Measurements from ENCODE around the gene TFF2. TPM values are rescaled to one million over a fixed set of nuclear protein-coding genes. Genes with fewer than 3 reads are reported as not detected.

The TFF2 gene
- total and polyA plus RNA-seq, 7 donors, result not detected

DNA sequence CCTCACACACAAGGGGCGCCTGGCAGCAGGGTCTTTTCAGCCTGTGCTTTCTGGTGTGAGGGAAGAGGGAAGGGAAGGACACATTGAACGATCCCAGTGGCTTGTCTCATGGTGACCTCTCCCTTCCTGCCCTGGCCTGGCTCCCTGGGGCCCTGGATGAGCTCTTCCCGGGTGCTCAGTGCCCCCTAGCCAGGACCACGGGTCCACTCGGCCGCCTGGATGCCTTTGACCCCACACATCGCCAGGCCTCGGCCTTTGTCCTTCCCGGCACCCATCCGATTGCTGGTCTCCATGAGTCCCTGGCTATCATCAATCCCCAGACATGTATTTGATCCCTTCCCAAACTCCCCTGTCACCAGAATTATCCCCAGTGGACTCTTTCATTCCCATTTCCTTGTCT, 29.6 kb downstream of the TFF2 start:
- H3K27ac ChIP-seq, result no peak overlapping the region
- WGBS, 3 donors, result 84 to 93% (median 87%) methylated on average over 9 to 10 of the region's 10 CpGs
- no peak for ATAC-seq
- peaks cover 0 to 13% (median 1%) of the 10 kb centered on the region in 3 donors for H3K27me3 ChIP-seq (ENCODE audit: insufficient read depth in 3 of 3, low read length in 2 of 3)
- no peaks in the 10 kb centered on the region for H3K9me3 ChIP-seq
- H3K36me3 ChIP-seq (ENCODE audit: insufficient read depth in 1 of 2, low read depth in 1 of 2), result no peaks in the 10 kb centered on the region
- TF ChIP-seq, protein P1, sequence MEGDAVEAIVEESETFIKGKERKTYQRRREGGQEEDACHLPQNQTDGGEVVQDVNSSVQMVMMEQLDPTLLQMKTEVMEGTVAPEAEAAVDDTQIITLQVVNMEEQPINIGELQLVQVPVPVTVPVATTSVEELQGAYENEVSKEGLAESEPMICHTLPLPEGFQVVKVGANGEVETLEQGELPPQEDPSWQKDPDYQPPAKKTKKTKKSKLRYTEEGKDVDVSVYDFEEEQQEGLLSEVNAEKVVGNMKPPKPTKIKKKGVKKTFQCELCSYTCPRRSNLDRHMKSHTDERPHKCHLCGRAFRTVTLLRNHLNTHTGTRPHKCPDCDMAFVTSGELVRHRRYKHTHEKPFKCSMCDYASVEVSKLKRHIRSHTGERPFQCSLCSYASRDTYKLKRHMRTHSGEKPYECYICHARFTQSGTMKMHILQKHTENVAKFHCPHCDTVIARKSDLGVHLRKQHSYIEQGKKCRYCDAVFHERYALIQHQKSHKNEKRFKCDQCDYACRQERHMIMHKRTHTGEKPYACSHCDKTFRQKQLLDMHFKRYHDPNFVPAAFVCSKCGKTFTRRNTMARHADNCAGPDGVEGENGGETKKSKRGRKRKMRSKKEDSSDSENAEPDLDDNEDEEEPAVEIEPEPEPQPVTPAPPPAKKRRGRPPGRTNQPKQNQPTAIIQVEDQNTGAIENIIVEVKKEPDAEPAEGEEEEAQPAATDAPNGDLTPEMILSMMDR (IDR thresholded peaks at IDR 0.05), result no peak
- H3K4me1 ChIP-seq, result no peaks in the 10 kb centered on the region
- no peak overlapping the region for H3K4me3 ChIP-seq
- DNase-seq, result no peak
- intact Hi-C loops (cut with DNase I), result no loop called here

DNA sequence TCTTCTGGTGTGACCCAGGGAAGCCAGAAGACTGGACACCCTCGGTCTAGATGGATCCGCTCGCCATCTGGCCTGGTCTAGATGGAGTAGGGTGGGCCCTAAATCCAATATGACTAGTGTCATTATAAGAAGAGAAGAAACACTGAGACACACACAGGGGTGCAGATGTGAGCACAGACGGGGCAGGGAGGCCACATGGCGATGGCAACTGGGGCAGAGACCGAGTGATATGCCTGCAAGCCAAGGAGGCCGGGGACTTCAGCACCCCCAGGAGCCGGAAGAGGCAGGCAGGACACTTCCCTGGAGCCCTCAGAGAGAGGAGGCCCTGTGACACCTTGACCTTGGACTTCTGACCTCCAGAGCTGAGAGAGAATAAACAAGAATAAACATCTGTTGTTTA, 30.0 kb downstream of the TFF2 start:
- WGBS, 3 donors, result 89 to 92% (median 91%) methylated on average over 8 of the region's 8 CpGs
- H3K36me3 ChIP-seq (ENCODE audit: insufficient read depth in 1 of 2, low read depth in 1 of 2), result no peaks in the 10 kb centered on the region
- no peak overlapping the region for H3K27ac ChIP-seq
- H3K4me3 ChIP-seq, result no peak overlapping the region
- DNase-seq (no peak), ATAC-seq (no peak)
- TF ChIP-seq, protein P1 (IDR thresholded peaks at IDR 0.05), result no peak
- H3K9me3 ChIP-seq, result no peaks in the 10 kb centered on the region
- H3K27me3 ChIP-seq (ENCODE audit: insufficient read depth in 3 of 3, low read length in 2 of 3), result peaks cover 0 to 13% (median 1%) of the 10 kb centered on the region in 3 donors
- intact Hi-C loops (cut with DNase I), result no loop called here
- no peaks in the 10 kb centered on the region for H3K4me1 ChIP-seq

DNA sequence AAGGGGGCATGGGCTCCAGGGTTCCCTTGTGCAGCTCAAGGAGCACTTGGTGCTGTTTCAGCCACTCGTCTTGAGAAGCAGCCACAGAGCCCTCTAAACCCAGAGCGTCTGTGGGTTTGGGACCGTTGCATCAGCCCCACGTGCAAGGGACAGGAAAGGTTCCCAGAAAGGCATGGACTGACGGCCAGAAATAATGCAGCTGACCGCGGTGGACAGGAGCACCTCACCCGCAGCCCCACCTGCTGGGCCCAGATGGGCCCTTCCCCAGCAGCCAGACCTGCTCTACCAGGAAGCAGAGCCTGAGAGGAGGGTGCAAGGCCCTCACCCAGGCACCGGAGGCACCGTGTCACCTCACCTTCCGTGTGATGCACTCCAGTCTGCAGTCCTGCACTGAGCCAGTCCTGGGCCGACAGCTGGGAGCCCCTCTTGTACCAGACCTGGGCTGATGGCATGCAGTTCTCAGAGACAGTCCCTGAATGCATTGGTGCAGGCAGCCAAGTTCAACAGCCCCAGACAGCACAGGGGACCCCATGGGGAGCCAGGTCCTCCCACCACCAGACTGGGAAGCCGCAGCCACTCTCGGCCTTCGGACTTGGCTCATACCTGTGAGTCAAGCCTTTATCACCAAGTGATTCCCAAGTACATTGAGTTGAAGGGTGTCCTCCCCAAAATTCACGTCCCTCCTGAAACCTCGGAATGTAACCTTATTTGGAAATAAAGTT, 30.8 kb downstream of the TFF2 start:
- Histone ChIP-seq H3K27me3 (ENCODE audit: insufficient read depth in 3 of 3, low read length in 2 of 3) (peaks cover 0 to 9% (median 1%) of the 10 kb centered on the region in 3 donors), H3K9me3 (no peaks in the 10 kb centered on the region), H3K36me3 (ENCODE audit: insufficient read depth in 1 of 2, low read depth in 1 of 2) (no peaks in the 10 kb centered on the region), H3K4me1 (no peaks in the 10 kb centered on the region), H3K4me3 (no peak overlapping the region), H3K27ac (no peak overlapping the region)
- TF ChIP-seq, protein P1 (IDR thresholded peaks at IDR 0.05), result no peak
- DNase-seq, result no peak
- intact Hi-C loops (cut with DNase I), result no loop called here
- ATAC-seq, result peak in 1 of 4 donors; percentile 35
- whole genome bisulfite sequencing, 3 donors, result 67 to 77% (median 73%) methylated on average over 16 to 17 of the region's 17 CpGs

DNA sequence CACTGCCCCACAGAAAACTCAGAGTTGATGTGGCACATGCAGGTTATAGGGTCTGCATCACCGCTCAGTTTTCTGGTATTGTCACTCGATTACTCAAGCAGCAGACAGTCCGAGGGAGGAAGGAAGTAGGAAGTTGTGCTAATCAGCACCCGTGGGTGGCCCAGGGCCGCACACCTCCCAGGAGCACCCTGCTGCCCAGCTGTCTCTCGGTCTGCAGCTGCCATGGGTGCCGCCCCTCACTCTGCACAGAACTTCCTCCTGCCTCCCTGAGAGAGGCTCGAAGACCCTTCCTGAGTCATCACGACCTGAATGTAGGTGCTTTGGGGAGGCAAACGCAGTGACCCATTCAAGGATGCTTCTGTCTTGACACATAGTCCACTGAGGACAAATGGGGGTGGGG, 31.4 kb downstream of the TFF2 start:
- no peaks in the 10 kb centered on the region for H3K36me3 ChIP-seq (ENCODE audit: insufficient read depth in 1 of 2, low read depth in 1 of 2)
- 63 to 67% (median 64%) methylated on average over 10 of the region's 10 CpGs for WGBS, 3 donors
- no peak overlapping the region for H3K4me3 ChIP-seq
- intact Hi-C loops (cut with DNase I), result no loop called here
- no peak overlapping the region for H3K27ac ChIP-seq
- no peaks in the 10 kb centered on the region for H3K4me1 ChIP-seq
- peaks cover 0 to 9% (median 1%) of the 10 kb centered on the region in 3 donors for H3K27me3 ChIP-seq (ENCODE audit: insufficient read depth in 3 of 3, low read length in 2 of 3)
- DNase-seq (no peak), ATAC-seq (no peak)
- no peaks in the 10 kb centered on the region for H3K9me3 ChIP-seq
- TF ChIP-seq, protein P1 (IDR thresholded peaks at IDR 0.05), result no peak

All from psoas muscle (tissue), 8 donors.